Left renal cortex interstitium (tissue), 4 donors: ENCODE data around the gene PCDHGB3. TPM values are rescaled to one million over a fixed set of nuclear protein-coding genes. Genes with fewer than 3 reads are reported as not detected.
"Not testable (repeated sequence)": the region's sequence is repeated elsewhere in the genome, so short reads cannot be mapped to it uniquely, and the experiment has no call there.

Experiments
- DNase-seq, 4 donors: peaks; one replicate each; pipeline ENCODE4 v3.0.0-alpha.2; 2013; ENCODE audit warnings: low read depth in 4 of 4, low spot score in 2 of 4, missing footprints in 1 of 4
- polyA plus RNA-seq, 4 donors: library from polyadenylated mRNA; unstranded; fragments of 120-200 nt; gene quantifications; one replicate each; pipeline ENCODE4 v1.2.1, GENCODE V29; 2013; ENCODE audit not compliant: insufficient read length in 4 of 4

The PCDHGB3 gene
- polyA plus RNA-seq, 4 donors, result 1.9 to 2.9 (median 2.2) TPM

GRCh38 chr5:141415275-141415618 is 45.2 kb downstream of the PCDHGB3 start:
- DNase-seq, result not testable (repeated sequence)

GRCh38 chr5:141417494-141418172 is 47.6 kb downstream of the PCDHGB3 start, which contains the start of gene PCDHGB7:
Gene PCDHGB7, plus strand, starts transcription at chr5:141417677. Its CDS starts 183 bp downstream, at chr5:141417860.
- DNase-seq, result peak in 2 of 4 donors; percentile 29 to 43

GRCh38 chr5:141419074-141419880 is 49.2 kb downstream of the PCDHGB3 start:
- no peak for DNase-seq

GRCh38 chr5:141420855-141421488 is 50.9 kb downstream of the PCDHGB3 start, which contains the start of gene PCDHGA11:
Gene PCDHGA11, plus strand, starts transcription at chr5:141421051. Its CDS starts 177 bp downstream, at chr5:141421228.
- no peak for DNase-seq

GRCh38 chr5:141421489-141421855 is 51.4 kb downstream of the PCDHGB3 start:
- no peak for DNase-seq

Other genes starting within 250 kb of the PCDHGB3 start
- gene PCDHB4, start 248.4 kb upstream of the PCDHGB3 start, polyA plus RNA-seq, result 1 to 10 TPM; 1.3 to 2.0 (median 2.0) TPM
- 10 to 100 TPM in 1 of 4 donors, 1 to 10 TPM in 3; 5.2 to 10.2 (median 7.8) TPM for gene PCDHB5, start 235.0 kb upstream of the PCDHGB3 start, polyA plus RNA-seq
- gene PCDHB6, start 220.2 kb upstream of the PCDHGB3 start, polyA plus RNA-seq, result 1 to 10 TPM; 2.6 to 4.1 (median 3.2) TPM
- 1 to 10 TPM; 4.5 to 7.1 (median 5.0) TPM for gene PCDHB7, start 197.6 kb upstream of the PCDHGB3 start, polyA plus RNA-seq
- 1 to 10 TPM; 1.5 to 4.5 (median 2.8) TPM for gene PCDHB8, start 192.5 kb upstream of the PCDHGB3 start, polyA plus RNA-seq
- gene PCDHB16, start 187.9 kb upstream of the PCDHGB3 start, polyA plus RNA-seq, result 1 to 10 TPM; 4.4 to 8.8 (median 7.3) TPM
- gene PCDHB9, start 183.1 kb upstream of the PCDHGB3 start, polyA plus RNA-seq, result 1 to 10 TPM; 3.5 to 4.4 (median 4.1) TPM
- gene PCDHB10, start 177.9 kb upstream of the PCDHGB3 start, polyA plus RNA-seq, result 1 to 10 TPM; 5.5 to 9.8 (median 6.6) TPM
- gene PCDHB11, start 170.6 kb upstream of the PCDHGB3 start, polyA plus RNA-seq, result 1 to 10 TPM; 4.9 to 6.0 (median 5.6) TPM
- 1 to 10 TPM; 4.7 to 6.3 (median 5.5) TPM for gene PCDHB12, start 161.5 kb upstream of the PCDHGB3 start, polyA plus RNA-seq
- 1 to 10 TPM; 5.0 to 7.6 (median 5.4) TPM for gene PCDHB13, start 156.3 kb upstream of the PCDHGB3 start, polyA plus RNA-seq
- 10 to 100 TPM in 2 of 4 donors, 1 to 10 TPM in 2; 8.8 to 10.2 (median 9.8) TPM for gene PCDHB14, start 146.9 kb upstream of the PCDHGB3 start, polyA plus RNA-seq
- gene PCDHB15, start 124.8 kb upstream of the PCDHGB3 start, polyA plus RNA-seq, result 10 to 100 TPM; 11.1 to 16.0 (median 15.0) TPM
- gene SLC25A2, start 66.2 kb upstream of the PCDHGB3 start, polyA plus RNA-seq, result under 1 TPM in 1 of 4 donors, not detected in 3; 0.14 TPM
- gene TAF7, start 49.5 kb upstream of the PCDHGB3 start, polyA plus RNA-seq, result 100 to 1,000 TPM; 135 to 190 (median 151) TPM
- 1 to 10 TPM in 3 of 4 donors, under 1 TPM in 1; 0.93 to 1.0 (median 1.0) TPM for gene PCDHGA1, start 39.7 kb upstream of the PCDHGB3 start, polyA plus RNA-seq
- gene PCDHGA2, start 31.5 kb upstream of the PCDHGB3 start, polyA plus RNA-seq, result 1 to 10 TPM; 4.8 to 8.4 (median 7.6) TPM
- gene PCDHGA3, start 26.4 kb upstream of the PCDHGB3 start, polyA plus RNA-seq, result 1 to 10 TPM; 1.6 to 4.1 (median 3.0) TPM
- 1 to 10 TPM; 1.6 to 2.2 (median 1.8) TPM for gene PCDHGB1, start 20.1 kb upstream of the PCDHGB3 start, polyA plus RNA-seq
- gene PCDHGA4, start 15.2 kb upstream of the PCDHGB3 start, polyA plus RNA-seq, result 1 to 10 TPM; 2.1 to 3.0 (median 2.5) TPM
- gene PCDHGB2, start 10.2 kb upstream of the PCDHGB3 start, polyA plus RNA-seq, result 1 to 10 TPM; 3.2 to 4.9 (median 3.8) TPM
- gene PCDHGA5, start 6.1 kb upstream of the PCDHGB3 start, polyA plus RNA-seq, result 1 to 10 TPM; 2.5 to 3.0 (median 2.8) TPM
- 1 to 10 TPM; 5.7 to 8.9 (median 7.1) TPM for gene PCDHGA6, start 3.6 kb downstream of the PCDHGB3 start, polyA plus RNA-seq
- 1 to 10 TPM; 2.0 to 2.6 (median 2.3) TPM for gene PCDHGA7, start 12.5 kb downstream of the PCDHGB3 start, polyA plus RNA-seq
- gene PCDHGB4, start 17.5 kb downstream of the PCDHGB3 start, polyA plus RNA-seq, result 1 to 10 TPM; 4.4 to 6.1 (median 5.8) TPM
- gene PCDHGA8, start 22.4 kb downstream of the PCDHGB3 start, polyA plus RNA-seq, result under 1 TPM; 0.46 to 0.55 (median 0.51) TPM
- gene PCDHGB5, start 27.7 kb downstream of the PCDHGB3 start, polyA plus RNA-seq, result 10 to 100 TPM in 2 of 4 donors, 1 to 10 TPM in 2; 8.8 to 10.6 (median 10.0) TPM
- gene PCDHGA9, start 32.5 kb downstream of the PCDHGB3 start, polyA plus RNA-seq, result 1 to 10 TPM; 5.0 to 6.4 (median 5.3) TPM
- 1 to 10 TPM; 6.3 to 7.9 (median 7.4) TPM for gene PCDHGB6, start 37.8 kb downstream of the PCDHGB3 start, polyA plus RNA-seq
- gene PCDHGA10, start 42.7 kb downstream of the PCDHGB3 start, polyA plus RNA-seq, result 1 to 10 TPM; 3.1 to 3.8 (median 3.6) TPM
- 10 to 100 TPM; 14.0 to 17.5 (median 14.3) TPM for gene PCDHGB7, start 47.4 kb downstream of the PCDHGB3 start, polyA plus RNA-seq
- 1 to 10 TPM; 4.6 to 5.6 (median 5.1) TPM for gene PCDHGA11, start 50.8 kb downstream of the PCDHGB3 start, polyA plus RNA-seq
- gene PCDHGA12, start 60.3 kb downstream of the PCDHGB3 start, polyA plus RNA-seq, result 1 to 10 TPM; 1.1 to 2.4 (median 1.5) TPM
- gene PCDHGC3, start 105.7 kb downstream of the PCDHGB3 start, polyA plus RNA-seq, result 100 to 1,000 TPM in 3 of 4 donors, 10 to 100 TPM in 1; 88.8 to 152 (median 118) TPM
- 1 to 10 TPM; 2.8 to 4.1 (median 3.0) TPM for gene PCDHGC4, start 114.8 kb downstream of the PCDHGB3 start, polyA plus RNA-seq
- 1 to 10 TPM in 1 of 4 donors, under 1 TPM in 3; 0.22 to 1.1 (median 0.55) TPM for gene PCDHGC5, start 118.8 kb downstream of the PCDHGB3 start, polyA plus RNA-seq
- 10 to 100 TPM; 63.1 to 75.5 (median 68.4) TPM for gene DIAPH1, start 248.8 kb downstream of the PCDHGB3 start, polyA plus RNA-seq